NCI-H2196 (cell line): ENCODE results near the gene WDR7.
"Not testable (repeated sequence)": the region's sequence is repeated elsewhere in the genome, so short reads cannot be mapped to it uniquely, and the experiment has no call there.

Source experiments
- DNase-seq: peaks from one replicate; lab custom pipeline; 2025; ENCODE audit not compliant: unreplicated experiment; lab: John Stamatoyannopoulos, UW

The WDR7 gene

GRCh38 chr18:56652802-56653201 is 1.6 kb downstream of the WDR7 start:
- DNase-seq, result no peak

DNA sequence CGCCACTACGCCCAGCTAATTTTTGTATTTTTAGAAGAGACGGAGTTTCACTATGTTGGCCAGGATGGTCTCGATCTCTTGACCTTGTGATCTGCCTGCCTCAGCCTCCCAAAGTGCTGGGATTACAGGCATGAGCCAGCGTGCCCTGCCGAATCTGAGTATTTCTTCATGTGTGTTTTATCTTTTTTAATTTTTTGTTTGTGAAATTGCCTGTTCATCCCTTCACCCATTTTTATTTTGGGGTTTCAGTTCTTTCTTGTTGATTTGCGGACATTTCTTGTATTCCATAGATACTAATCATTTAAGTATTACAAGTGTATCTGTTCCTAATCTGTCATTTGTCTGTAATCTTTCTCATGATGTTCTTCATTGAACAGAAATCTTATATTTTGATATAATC is 3.1 kb downstream of the WDR7 start:
- not testable (repeated sequence) for DNase-seq

DNA sequence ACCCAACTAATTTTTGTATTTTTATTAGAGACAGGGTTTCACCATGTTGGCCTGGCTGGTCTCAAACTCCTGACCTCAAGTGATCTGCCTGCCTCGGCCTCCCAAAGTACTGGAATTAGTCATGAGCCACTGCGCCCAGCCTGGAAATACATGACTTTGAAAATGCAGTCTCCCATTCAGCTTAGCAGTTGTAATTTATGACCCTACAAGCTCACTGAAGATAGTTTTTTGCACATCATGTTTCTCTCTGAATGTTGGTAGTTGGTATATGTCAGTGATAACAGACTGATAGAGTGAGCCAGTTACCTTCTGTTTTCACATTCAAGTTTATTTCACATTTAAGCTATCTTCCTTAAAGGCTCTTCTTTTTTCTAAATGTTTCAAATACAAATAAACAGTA is 7.1 kb downstream of the WDR7 start:
- DNase-seq, result no peak

DNA sequence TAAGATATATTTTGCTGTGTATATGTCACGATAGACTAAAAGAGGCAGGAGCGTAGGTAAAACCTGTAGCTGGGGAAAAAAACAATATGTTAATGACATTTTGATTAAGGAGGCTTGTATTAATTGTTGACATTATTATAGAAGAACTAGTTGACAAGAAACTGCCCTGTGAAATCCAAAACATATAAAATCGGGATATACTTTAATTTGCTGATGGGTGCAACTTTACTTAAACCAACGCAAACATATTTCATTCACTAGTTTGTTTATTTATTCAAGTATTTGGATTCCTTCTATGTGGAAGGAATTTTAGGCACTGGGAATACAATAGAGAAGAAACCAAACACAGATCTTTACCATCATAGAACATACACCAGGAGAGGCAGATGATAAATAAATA is 8.0 kb downstream of the WDR7 start:
- DNase-seq, result no peak

- DNase-seq, result no peak
Measured at GRCh38 chr18:56660655-56661054, 9.5 kb downstream of the WDR7 start.

DNA sequence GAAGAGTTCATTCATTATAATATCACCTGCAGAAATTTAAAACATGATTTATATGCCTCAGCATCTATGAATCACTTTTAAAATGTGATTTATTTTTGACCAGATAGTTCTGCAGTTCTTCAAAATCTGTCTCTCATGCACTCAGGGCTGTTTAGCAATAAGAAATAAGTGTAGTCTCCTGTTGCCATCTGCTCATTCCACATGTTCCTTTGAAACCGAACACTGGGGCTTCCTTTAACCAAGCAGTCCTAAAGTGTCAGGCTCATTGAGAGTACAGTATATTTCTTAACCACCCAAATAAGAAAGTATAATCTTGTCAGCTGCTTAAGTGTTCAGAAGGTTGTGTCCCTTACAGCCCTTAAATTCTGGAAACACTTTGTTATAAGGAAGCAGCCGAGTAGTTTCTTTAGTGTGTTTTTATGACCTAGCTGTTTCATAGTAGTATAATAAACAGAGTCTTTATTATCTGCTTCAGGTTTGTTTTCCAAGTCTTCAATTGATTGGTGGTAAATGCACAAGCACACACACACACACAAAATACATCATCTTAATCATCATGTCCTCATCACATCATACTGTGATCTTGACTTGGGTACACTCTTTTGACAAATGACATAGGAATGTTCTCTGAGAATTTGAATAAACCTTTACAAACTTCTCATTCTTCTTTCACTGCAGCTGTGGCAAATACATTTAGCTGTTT is 10.4 kb downstream of the WDR7 start:
- DNase-seq, result no peak

DNA sequence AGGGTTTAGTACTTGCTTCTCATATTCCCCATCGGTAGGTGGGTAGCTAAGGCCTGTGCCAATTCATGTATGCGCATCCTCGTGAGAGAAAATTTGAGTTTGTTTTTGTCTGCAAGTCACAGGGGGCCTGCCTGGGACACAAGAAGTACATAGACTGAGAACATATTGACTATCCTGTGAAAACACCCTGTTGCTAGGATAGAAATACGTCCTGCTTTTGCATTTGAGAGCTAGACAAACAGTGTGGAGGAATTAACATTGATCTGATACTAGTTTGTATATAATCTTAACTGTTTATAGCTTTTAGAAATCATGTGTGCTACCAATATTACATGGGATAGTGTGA is 10.9 kb downstream of the WDR7 start:
- DNase-seq, result no peak

GRCh38 chr18:56662502-56662901 is 11.3 kb downstream of the WDR7 start:
- DNase-seq, result no peak

- no peak for DNase-seq
Measured at GRCh38 chr18:56662902-56663301, 11.7 kb downstream of the WDR7 start.

DNA sequence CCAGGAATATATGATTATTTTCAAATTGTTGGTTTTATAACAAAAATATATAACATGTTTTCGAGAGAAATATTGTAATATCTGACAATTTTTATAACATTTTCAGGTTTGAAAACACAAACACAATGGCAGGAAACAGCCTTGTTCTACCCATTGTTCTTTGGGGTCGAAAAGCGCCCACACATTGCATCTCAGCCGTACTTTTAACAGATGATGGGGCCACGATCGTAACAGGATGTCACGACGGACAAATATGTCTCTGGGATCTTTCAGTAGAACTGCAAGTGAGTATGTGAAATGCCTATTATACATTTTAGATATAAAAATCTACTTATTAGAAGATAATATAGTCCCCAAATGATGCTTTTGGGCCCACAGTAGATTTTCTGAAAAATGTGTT is 21.2 kb downstream of the WDR7 start:
- no peak for DNase-seq

DNA sequence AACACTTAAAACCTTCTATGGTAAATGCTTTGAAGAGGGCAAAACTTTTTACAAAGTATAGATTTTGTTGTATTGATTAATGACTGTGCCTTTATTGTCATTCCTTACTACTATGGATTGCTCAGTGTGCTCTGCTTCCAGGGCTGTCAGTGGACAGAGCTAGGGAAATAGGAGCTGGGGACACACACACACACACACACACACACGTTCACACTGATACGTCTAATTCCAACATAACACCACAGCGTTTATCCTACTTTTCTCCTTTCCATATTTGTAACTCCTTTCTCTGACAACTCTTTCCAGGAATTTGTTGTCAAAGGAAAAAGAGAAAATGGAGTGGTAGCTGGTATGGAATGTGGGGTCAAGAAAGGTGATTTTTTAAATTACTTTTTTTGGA is 21.8 kb downstream of the WDR7 start:
- no peak for DNase-seq

GRCh38 chr18:56676639-56677038 is 25.5 kb downstream of the WDR7 start:
- DNase-seq, result no peak

- no peak for DNase-seq
Measured at GRCh38 chr18:56678836-56679565, 27.8 kb downstream of the WDR7 start.

DNA sequence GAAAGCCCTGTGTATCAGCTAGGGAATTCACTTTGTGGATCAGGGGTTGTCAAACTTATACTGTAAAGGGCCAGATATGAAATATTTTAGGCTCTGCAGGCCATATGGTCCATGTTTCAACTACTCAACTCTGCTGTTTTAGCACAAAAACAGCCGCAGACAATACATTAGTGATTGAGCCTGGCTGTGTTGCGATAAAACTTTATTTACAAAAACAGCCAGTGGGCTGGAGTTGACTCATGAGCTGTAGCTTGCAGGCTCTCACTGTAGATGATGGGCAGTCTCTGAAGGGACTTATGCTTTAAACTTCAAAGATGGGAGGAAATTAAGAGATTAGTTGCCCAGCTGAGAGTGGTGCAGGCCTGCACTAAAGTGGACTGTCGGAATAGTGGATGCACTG is 33.1 kb downstream of the WDR7 start:
- DNase-seq, result no peak

GRCh38 chr18:56691530-56691929 is 40.4 kb downstream of the WDR7 start:
- DNase-seq, result no peak

GRCh38 chr18:56696966-56697365 is 45.8 kb downstream of the WDR7 start:
- no peak for DNase-seq

DNA sequence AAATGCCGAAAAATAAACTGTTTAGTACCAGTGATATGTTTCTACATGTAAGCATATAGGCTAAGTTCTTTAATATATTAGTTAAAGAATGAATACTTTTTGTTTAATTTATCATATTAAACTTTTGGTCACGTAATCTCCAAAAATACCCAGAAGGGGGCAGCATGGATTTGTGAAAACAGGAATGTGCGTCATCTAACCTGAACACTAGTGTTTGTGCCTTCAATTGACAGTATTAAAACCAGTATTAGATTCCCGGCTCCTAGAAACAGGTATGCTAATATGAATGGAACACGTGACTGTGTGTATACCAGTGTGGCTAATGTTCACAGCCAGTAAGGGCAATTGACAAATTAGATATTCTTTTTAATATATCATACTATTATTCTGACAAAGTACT is 51.8 kb downstream of the WDR7 start:
- peak; percentile 62 for DNase-seq

GRCh38 chr18:56709463-56709862 is 58.3 kb downstream of the WDR7 start:
- DNase-seq, result peak; percentile 15

- no peak for DNase-seq
Measured at GRCh38 chr18:56711708-56712445, 60.7 kb downstream of the WDR7 start.

GRCh38 chr18:56712761-56713160 is 61.6 kb downstream of the WDR7 start:
- no peak for DNase-seq

DNA sequence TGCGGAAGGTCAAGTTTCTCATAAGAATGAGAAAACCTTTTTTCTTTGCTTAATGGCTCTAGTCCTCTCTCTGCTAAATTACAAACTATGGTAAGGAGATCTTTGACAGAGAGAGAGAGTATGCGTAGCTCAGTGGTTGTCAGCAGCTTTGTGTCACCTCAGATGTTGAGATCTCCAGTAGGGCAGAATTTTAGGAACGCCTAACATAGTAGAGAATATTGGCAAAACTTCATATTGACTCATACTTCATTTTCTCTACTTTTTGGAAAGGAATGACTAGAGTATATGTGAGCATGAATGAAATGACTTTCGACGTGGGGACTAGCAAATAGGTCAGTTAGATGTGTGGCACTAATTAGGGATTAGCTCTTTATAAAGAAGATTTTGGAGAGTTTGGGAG is 64.0 kb downstream of the WDR7 start:
- DNase-seq, result no peak

- no peak for DNase-seq
Measured at GRCh38 chr18:56716692-56717146, 65.6 kb downstream of the WDR7 start.
